SK-N-SH treated with all-trans-retinoic acid at 6 μM for 48 hours (cell line): ENCODE results near the gene MTA3.

ENCODE experiments used
- ATAC-seq: fragments of 200-7000 bp; cut with Tn5 transposase; 3 replicates; pipeline ENCODE4 v1.9.1; 2020; ENCODE audit warnings: mild to moderate bottlenecking, moderate library complexity
- BACH2 ChIP-seq: fragments of 250-450 bp; sonication (Bioruptor Pico); IDR thresholded peaks from 2 replicates; pipeline ENCODE4 v1.9.0; 2021; ENCODE audit warnings: mild to moderate bottlenecking, borderline replicate concordance
- CSDC2 ChIP-seq: fragments of 250-450 bp; sonication (Bioruptor Pico); IDR thresholded peaks from 2 replicates; pipeline ENCODE4 v1.5.0; 2020; ENCODE audit warnings: mild to moderate bottlenecking, moderate library complexity
- ESRRG ChIP-seq: fragments of 250-450 bp; sonication (Bioruptor Pico); IDR thresholded peaks from 2 replicates; pipeline ENCODE4 v1.6.1; 2021; ENCODE audit warnings: mild to moderate bottlenecking
- ISL1 ChIP-seq: fragments of 250-450 bp; sonication (Bioruptor Pico); IDR thresholded peaks from 2 replicates; pipeline ENCODE4 v2.1.2; 2022; ENCODE audit warnings: mild to moderate bottlenecking, moderate library complexity
- OSR1 ChIP-seq: fragments of 250-450 bp; sonication (Bioruptor Pico); IDR thresholded peaks from 2 replicates; pipeline ENCODE4 v1.8.0; 2022; ENCODE audit warnings: moderate library complexity, mild to moderate bottlenecking, inconsistent platforms
- PPARA ChIP-seq: fragments of 250-450 bp; sonication (Bioruptor Pico); IDR thresholded peaks from 2 replicates; pipeline ENCODE4 v1.5.0; 2020; ENCODE audit warnings: mild to moderate bottlenecking, borderline replicate concordance
- RARB ChIP-seq: fragments of 250-450 bp; sonication (Bioruptor Pico); IDR thresholded peaks from 2 replicates; pipeline ENCODE4 v1.8.0; 2021; ENCODE audit warnings: mild to moderate bottlenecking, moderate library complexity
- SNAI2 ChIP-seq: fragments of 250-450 bp; sonication (Bioruptor Pico); IDR thresholded peaks from 2 replicates; pipeline ENCODE4 v1.5.0; 2020; ENCODE audit warnings: mild to moderate bottlenecking, moderate library complexity
- TCF4 ChIP-seq: fragments of 250-450 bp; sonication (Bioruptor Pico); IDR thresholded peaks from 2 replicates; pipeline ENCODE4 v1.8.0; 2021; ENCODE audit warnings: mild to moderate bottlenecking, moderate library complexity, borderline replicate concordance
- ZC3H10 ChIP-seq: fragments of 250-450 bp; sonication (Bioruptor Pico); IDR thresholded peaks from 2 replicates; pipeline ENCODE4 v1.5.1; 2021; ENCODE audit warnings: mild to moderate bottlenecking, moderate library complexity
- ZFP3 ChIP-seq: fragments of 250-450 bp; sonication (Bioruptor Pico); IDR thresholded peaks from 2 replicates; pipeline ENCODE4 v1.5.0; 2020; ENCODE audit warnings: mild to moderate bottlenecking, moderate library complexity
- ZFP30 ChIP-seq: fragments of 450-650 bp; formaldehyde crosslinking; IDR thresholded peaks from 2 replicates; pipeline ENCODE4 v1.5.0; 2022; ENCODE audit warnings: mild to moderate bottlenecking, moderate library complexity
- ZNF70 ChIP-seq: fragments of 450-650 bp; formaldehyde crosslinking; IDR thresholded peaks from 2 replicates; pipeline ENCODE4 v1.5.0; 2020; ENCODE audit warnings: mild to moderate bottlenecking, moderate library complexity
- TF ChIP-seq, protein P1 (sequence below): fragments of 250-450 bp; sonication (Bioruptor Pico); IDR thresholded peaks from 2 replicates; pipeline ENCODE4 v1.5.1; 2021; ENCODE audit warnings: mild to moderate bottlenecking, moderate library complexity
- TF ChIP-seq, protein P2 (sequence below): fragments of 250-450 bp; sonication (Bioruptor Pico); IDR thresholded peaks from 2 replicates; pipeline ENCODE4 v1.8.0; 2020; ENCODE audit warnings: mild to moderate bottlenecking, moderate library complexity, borderline replicate concordance
- TF ChIP-seq, protein P3 (sequence below): fragments of 250-450 bp; sonication (Bioruptor Pico); IDR thresholded peaks from 2 replicates; pipeline ENCODE4 v1.5.0; 2020; ENCODE audit warnings: mild to moderate bottlenecking, moderate library complexity
- TF ChIP-seq, protein P4 (sequence below): fragments of 250-450 bp; sonication (Bioruptor Pico); IDR thresholded peaks from 2 replicates; pipeline ENCODE4 v1.8.0; 2021; ENCODE audit warnings: low read depth, mild to moderate bottlenecking, moderate library complexity, borderline replicate concordance
- TF ChIP-seq, protein P5 (sequence below): fragments of 250-450 bp; sonication (Bioruptor Pico); IDR thresholded peaks from 2 replicates; pipeline ENCODE4 v1.5.1; 2020; ENCODE audit warnings: low read depth, mild to moderate bottlenecking, moderate library complexity

MTA3 gene

DNA sequence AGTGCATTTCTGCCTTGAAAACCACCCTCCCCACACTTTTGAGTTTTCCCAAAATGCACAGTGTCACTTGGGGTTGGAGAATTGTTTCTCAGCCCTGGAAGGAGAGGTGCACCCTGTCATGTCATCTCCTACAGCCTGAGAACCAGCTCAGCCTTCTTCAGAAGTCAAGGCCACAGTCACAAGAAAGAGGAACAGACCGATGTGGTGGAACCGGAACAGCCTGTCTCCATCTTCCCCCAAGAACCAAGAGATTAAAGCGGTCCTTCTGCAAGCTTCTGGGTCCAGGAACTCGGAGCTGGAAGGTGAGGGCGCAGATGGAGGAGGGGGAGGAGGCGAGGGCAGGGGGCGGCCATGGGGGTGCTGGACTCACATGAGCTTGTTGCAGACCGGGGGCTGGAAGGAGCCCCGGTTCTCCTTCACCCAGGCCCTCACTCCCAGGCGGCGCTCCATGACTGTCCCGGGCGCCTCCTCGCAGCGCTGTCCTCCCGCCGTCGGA is 223.7 kb downstream of the MTA3 start:
- TF ChIP-seq ZC3H10 (CRISPR knock-in tag), result no peak
- no peak for TF ChIP-seq BACH2 (CRISPR knock-in tag)
- TF ChIP-seq OSR1 (CRISPR knock-in tag), result no peak
- TF ChIP-seq ZNF70, result no peak
- no peak for TF ChIP-seq ZFP3 (CRISPR knock-in tag)
- TF ChIP-seq RARB (CRISPR knock-in tag), result no peak
- TF ChIP-seq TCF4 (CRISPR knock-in tag), result no peak
- TF ChIP-seq, protein P1, sequence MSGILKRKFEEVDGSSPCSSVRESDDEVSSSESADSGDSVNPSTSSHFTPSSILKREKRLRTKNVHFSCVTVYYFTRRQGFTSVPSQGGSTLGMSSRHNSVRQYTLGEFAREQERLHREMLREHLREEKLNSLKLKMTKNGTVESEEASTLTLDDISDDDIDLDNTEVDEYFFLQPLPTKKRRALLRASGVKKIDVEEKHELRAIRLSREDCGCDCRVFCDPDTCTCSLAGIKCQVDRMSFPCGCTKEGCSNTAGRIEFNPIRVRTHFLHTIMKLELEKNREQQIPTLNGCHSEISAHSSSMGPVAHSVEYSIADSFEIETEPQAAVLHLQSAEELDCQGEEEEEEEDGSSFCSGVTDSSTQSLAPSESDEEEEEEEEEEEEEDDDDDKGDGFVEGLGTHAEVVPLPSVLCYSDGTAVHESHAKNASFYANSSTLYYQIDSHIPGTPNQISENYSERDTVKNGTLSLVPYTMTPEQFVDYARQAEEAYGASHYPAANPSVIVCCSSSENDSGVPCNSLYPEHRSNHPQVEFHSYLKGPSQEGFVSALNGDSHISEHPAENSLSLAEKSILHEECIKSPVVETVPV, result no peak
- no peak for TF ChIP-seq ESRRG (CRISPR knock-in tag)
- TF ChIP-seq CSDC2 (CRISPR knock-in tag), result no peak
- TF ChIP-seq, protein P2, sequence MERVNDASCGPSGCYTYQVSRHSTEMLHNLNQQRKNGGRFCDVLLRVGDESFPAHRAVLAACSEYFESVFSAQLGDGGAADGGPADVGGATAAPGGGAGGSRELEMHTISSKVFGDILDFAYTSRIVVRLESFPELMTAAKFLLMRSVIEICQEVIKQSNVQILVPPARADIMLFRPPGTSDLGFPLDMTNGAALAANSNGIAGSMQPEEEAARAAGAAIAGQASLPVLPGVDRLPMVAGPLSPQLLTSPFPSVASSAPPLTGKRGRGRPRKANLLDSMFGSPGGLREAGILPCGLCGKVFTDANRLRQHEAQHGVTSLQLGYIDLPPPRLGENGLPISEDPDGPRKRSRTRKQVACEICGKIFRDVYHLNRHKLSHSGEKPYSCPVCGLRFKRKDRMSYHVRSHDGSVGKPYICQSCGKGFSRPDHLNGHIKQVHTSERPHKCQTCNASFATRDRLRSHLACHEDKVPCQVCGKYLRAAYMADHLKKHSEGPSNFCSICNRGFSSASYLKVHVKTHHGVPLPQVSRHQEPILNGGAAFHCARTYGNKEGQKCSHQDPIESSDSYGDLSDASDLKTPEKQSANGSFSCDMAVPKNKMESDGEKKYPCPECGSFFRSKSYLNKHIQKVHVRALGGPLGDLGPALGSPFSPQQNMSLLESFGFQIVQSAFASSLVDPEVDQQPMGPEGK (CRISPR knock-in tag), result no peak
- no peak for ATAC-seq

DNA sequence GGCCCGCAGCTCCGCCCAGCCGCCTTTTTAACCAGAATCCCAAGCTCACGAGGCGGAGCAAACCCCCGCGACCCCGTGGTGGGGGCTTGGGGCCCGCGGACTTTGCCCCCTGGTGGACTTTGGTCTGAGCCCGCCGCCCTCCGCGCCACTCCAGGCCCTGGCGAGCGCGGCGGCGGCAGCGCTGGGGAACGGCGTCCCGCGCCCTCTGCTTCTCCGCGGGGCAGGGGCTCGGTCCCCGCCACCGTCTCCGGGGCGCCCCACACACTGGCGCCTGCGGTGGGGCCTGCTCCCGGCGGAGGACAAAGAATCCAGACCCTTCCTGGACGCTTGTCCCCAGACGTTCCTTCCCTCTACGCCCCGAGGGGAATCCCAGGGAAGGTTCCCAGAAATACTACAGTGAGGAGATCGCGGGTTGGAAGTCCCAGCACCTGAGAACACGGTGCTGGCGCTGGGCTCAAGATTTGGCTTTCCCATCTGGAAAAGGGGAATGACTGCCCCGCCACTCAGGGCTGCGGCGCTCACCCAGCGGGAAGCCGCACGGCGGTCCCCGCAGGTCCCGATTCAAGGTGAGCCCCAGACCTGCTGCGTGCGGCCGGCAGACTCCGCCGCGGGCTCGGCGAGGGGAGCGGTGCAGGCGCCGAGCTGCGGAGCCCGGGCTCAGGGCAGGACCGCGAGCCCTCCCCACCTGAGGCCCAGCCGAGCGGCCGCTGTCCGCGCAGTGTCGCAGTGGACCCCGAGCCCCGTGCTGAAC is 224.3 kb downstream of the MTA3 start, which contains the start of gene HAAO:
TSS of gene HAAO (minus strand) at position 1 of the 751 bp plus-strand sequence. CDS start 47 bp downstream, outside the sequence.
- no peak for ATAC-seq
- TF ChIP-seq CSDC2 (CRISPR knock-in tag), result no peak
- no peak for TF ChIP-seq OSR1 (CRISPR knock-in tag)
- no peak for TF ChIP-seq ZFP30 (CRISPR knock-in tag)
- TF ChIP-seq ISL1 (CRISPR knock-in tag), result no peak
- TF ChIP-seq, protein P3, sequence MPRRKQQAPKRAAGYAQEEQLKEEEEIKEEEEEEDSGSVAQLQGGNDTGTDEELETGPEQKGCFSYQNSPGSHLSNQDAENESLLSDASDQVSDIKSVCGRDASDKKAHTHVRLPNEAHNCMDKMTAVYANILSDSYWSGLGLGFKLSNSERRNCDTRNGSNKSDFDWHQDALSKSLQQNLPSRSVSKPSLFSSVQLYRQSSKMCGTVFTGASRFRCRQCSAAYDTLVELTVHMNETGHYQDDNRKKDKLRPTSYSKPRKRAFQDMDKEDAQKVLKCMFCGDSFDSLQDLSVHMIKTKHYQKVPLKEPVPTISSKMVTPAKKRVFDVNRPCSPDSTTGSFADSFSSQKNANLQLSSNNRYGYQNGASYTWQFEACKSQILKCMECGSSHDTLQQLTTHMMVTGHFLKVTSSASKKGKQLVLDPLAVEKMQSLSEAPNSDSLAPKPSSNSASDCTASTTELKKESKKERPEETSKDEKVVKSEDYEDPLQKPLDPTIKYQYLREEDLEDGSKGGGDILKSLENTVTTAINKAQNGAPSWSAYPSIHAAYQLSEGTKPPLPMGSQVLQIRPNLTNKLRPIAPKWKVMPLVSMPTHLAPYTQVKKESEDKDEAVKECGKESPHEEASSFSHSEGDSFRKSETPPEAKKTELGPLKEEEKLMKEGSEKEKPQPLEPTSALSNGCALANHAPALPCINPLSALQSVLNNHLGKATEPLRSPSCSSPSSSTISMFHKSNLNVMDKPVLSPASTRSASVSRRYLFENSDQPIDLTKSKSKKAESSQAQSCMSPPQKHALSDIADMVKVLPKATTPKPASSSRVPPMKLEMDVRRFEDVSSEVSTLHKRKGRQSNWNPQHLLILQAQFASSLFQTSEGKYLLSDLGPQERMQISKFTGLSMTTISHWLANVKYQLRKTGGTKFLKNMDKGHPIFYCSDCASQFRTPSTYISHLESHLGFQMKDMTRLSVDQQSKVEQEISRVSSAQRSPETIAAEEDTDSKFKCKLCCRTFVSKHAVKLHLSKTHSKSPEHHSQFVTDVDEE (CRISPR knock-in tag), result no peak
- no peak for TF ChIP-seq SNAI2 (CRISPR knock-in tag)
- TF ChIP-seq, protein P4, sequence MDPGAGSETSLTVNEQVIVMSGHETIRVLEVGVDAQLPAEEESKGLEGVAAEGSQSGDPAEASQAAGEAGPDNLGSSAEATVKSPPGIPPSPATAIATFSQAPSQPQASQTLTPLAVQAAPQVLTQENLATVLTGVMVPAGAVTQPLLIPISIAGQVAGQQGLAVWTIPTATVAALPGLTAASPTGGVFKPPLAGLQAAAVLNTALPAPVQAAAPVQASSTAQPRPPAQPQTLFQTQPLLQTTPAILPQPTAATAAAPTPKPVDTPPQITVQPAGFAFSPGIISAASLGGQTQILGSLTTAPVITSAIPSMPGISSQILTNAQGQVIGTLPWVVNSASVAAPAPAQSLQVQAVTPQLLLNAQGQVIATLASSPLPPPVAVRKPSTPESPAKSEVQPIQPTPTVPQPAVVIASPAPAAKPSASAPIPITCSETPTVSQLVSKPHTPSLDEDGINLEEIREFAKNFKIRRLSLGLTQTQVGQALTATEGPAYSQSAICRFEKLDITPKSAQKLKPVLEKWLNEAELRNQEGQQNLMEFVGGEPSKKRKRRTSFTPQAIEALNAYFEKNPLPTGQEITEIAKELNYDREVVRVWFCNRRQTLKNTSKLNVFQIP (CRISPR knock-in tag), result no peak
- no peak for TF ChIP-seq PPARA (CRISPR knock-in tag)
- TF ChIP-seq, protein P5, sequence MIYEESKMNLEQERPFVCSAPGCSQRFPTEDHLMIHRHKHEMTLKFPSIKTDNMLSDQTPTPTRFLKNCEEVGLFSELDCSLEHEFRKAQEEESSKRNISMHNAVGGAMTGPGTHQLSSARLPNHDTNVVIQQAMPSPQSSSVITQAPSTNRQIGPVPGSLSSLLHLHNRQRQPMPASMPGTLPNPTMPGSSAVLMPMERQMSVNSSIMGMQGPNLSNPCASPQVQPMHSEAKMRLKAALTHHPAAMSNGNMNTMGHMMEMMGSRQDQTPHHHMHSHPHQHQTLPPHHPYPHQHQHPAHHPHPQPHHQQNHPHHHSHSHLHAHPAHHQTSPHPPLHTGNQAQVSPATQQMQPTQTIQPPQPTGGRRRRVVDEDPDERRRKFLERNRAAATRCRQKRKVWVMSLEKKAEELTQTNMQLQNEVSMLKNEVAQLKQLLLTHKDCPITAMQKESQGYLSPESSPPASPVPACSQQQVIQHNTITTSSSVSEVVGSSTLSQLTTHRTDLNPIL (CRISPR knock-in tag), result no peak
- no peak for TF ChIP-seq ZNF70
- no peak for TF ChIP-seq ZC3H10 (CRISPR knock-in tag)
- no peak for TF ChIP-seq BACH2 (CRISPR knock-in tag)
- no peak for TF ChIP-seq TCF4 (CRISPR knock-in tag)
